Lung (tissue), 12 donors: ENCODE measurements around the gene ZMIZ2. TPM values are rescaled to one million over a fixed set of nuclear protein-coding genes. Genes with fewer than 3 reads are reported as not detected.
"Not testable (repeated sequence)": the region's sequence is repeated elsewhere in the genome, so short reads cannot be mapped to it uniquely, and the experiment has no call there.

Experiments used
- ATAC-seq: fragments of 200-7000 bp; cut with Tn5 transposase; one replicate; pipeline ENCODE4 v1.9.1; 2020; ENCODE audit warnings: moderate number of reproducible peaks; ENCODE audit not compliant: insufficient read depth, low FRiP score
- DNase-seq, 3 donors: peaks; one replicate each; pipeline ENCODE4 v3.0.0-alpha.2; 2013 to 2017
- H3K27ac ChIP-seq, 2 donors: one replicate each; pipeline ENCODE4 v1.5.1; 2013; ENCODE audit warnings: mild to moderate bottlenecking in 2 of 2, moderate library complexity in 2 of 2, control low read depth in 1 of 2, inconsistent platforms in 1 of 2, low read depth in 1 of 2, low read length in 1 of 2
- H3K27me3 ChIP-seq, 3 donors: one replicate each; pipeline ENCODE4 v1.5.1; 2013; ENCODE audit warnings: low read length in 2 of 3; ENCODE audit not compliant: control insufficient read depth in 3 of 3, insufficient read depth in 3 of 3
- H3K36me3 ChIP-seq, 4 donors: one replicate each; pipeline ENCODE4 v1.5.1; 2013; ENCODE audit warnings: low read length in 4 of 4, mild to moderate bottlenecking in 1 of 4, moderate library complexity in 1 of 4; ENCODE audit not compliant: control insufficient read depth in 4 of 4, insufficient read depth in 4 of 4
- H3K4me1 ChIP-seq, 5 donors: one replicate each; pipeline ENCODE4 v1.5.1; 2013; ENCODE audit warnings: low read length in 5 of 5, mild to moderate bottlenecking in 2 of 5, moderate library complexity in 1 of 5; ENCODE audit not compliant: control insufficient read depth in 5 of 5, insufficient read depth in 5 of 5
- H3K4me3 ChIP-seq: one replicate; pipeline ENCODE4 v1.5.1; 2013; ENCODE audit warnings: mild to moderate bottlenecking, control low read depth, moderate library complexity
- H3K9ac ChIP-seq, 2 donors: one replicate each; pipeline ENCODE4 v1.5.1; 2013; ENCODE audit warnings: low read length in 2 of 2, control low read depth in 1 of 2; ENCODE audit not compliant: insufficient read depth in 1 of 2
- H3K9me3 ChIP-seq, 4 donors: one replicate each; pipeline ENCODE4 v1.5.1; 2013; ENCODE audit warnings: low read length in 3 of 4, mild to moderate bottlenecking in 1 of 4, moderate library complexity in 1 of 4; ENCODE audit not compliant: control insufficient read depth in 4 of 4, insufficient read depth in 3 of 4
- WGBS, 2 donors: extraction: QIAGEN DNeasy Blood & Tissue Kit; methylation state at CpG; one replicate each; pipeline ENCODE4 v1.1.7; 2013; 5-methylcytosine and 5-hydroxymethylcytosine counted together
- polyA plus RNA-seq, 2 donors: library from polyadenylated mRNA; stranded (reverse); fragments of 200-250 nt; gene quantifications; one replicate each; pipeline ENCODE4 v1.2.1, GENCODE V29; 2013
- total RNA-seq, 2 donors: library from RNA; depleted of rRNA in 1 of 2; stranded (reverse); fragments of >200 nt in 1 of 2; gene quantifications; one replicate each; pipeline ENCODE4 v1.2.1, GENCODE V29; 2014 to 2021
- TF ChIP-seq, protein P1 (sequence below): IDR thresholded peaks from 2 replicates; pipeline ENCODE4 v1.5.1; 2012; ENCODE audit warnings: mild to moderate bottlenecking; ENCODE audit errors: control extremely low read depth, extremely low read depth
- donor health status: control.
- donor health status: control.
- donor health status: Bipolar disorder and iron deficiency.
- donor health status: healthy.
- donor health status: DM: yes; HTN: yes; CAD: no.

Gene ZMIZ2
- total and polyA plus RNA-seq, 4 donors, result 26.2 to 103 (median 53.7) TPM

GRCh38 chr7:44729949-44730590 is 18.6 kb upstream of the ZMIZ2 start:
- H3K9ac ChIP-seq, result no peak overlapping the region
- peaks cover 0 to 2% (median 0%) of the 10 kb centered on the region in 4 donors for H3K9me3 ChIP-seq
- no peak for ATAC-seq
- no peak for DNase-seq
- H3K27ac ChIP-seq, result no peak overlapping the region
- H3K4me1 ChIP-seq, result peaks cover 0 to 4% (median 0%) of the 10 kb centered on the region in 5 donors
- 77 to 82% methylated on average over 12 of the region's 12 CpGs for WGBS, 2 donors
- no peaks in the 10 kb centered on the region for H3K36me3 ChIP-seq
- TF ChIP-seq, protein P1, sequence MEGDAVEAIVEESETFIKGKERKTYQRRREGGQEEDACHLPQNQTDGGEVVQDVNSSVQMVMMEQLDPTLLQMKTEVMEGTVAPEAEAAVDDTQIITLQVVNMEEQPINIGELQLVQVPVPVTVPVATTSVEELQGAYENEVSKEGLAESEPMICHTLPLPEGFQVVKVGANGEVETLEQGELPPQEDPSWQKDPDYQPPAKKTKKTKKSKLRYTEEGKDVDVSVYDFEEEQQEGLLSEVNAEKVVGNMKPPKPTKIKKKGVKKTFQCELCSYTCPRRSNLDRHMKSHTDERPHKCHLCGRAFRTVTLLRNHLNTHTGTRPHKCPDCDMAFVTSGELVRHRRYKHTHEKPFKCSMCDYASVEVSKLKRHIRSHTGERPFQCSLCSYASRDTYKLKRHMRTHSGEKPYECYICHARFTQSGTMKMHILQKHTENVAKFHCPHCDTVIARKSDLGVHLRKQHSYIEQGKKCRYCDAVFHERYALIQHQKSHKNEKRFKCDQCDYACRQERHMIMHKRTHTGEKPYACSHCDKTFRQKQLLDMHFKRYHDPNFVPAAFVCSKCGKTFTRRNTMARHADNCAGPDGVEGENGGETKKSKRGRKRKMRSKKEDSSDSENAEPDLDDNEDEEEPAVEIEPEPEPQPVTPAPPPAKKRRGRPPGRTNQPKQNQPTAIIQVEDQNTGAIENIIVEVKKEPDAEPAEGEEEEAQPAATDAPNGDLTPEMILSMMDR, result no peak
- H3K4me3 ChIP-seq, result no peak overlapping the region
- H3K27me3 ChIP-seq, result no peaks in the 10 kb centered on the region

DNA sequence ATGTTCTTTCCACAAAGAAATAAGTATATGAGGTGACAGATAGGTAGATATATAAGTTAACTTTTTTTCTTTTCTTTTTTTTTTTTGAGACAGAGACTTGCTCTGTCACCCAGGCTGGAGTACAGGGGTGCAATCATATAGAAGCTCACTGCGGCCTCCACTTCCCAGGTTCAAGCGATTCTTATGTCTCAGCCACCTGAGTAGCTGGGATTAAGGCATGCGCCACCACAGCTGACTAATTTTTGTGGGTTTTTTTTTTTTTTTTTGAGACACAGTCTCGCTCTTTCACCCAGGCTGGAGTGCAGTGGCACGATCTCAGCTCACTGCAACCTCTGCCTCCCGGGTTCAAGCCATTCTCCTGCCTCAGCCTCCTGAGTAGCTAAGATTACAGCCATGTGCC is 15.7 kb upstream of the ZMIZ2 start:
- H3K9ac ChIP-seq, H3K4me1 ChIP-seq, ATAC-seq, H3K36me3 ChIP-seq, H3K27me3 ChIP-seq, DNase-seq, H3K27ac ChIP-seq, H3K4me3 ChIP-seq, H3K9me3 ChIP-seq: not testable (repeated sequence)
- WGBS, 2 donors, result 92 to 94% methylated on average over 6 of the region's 6 CpGs

- no peaks in the 10 kb centered on the region for H3K36me3 ChIP-seq
- no peak overlapping the region for H3K27ac ChIP-seq
- H3K27me3 ChIP-seq, result no peaks in the 10 kb centered on the region
- DNase-seq (no peak), ATAC-seq (no peak)
- H3K4me1 ChIP-seq, result no peaks in the 10 kb centered on the region
- H3K9ac ChIP-seq, result no peak overlapping the region
- H3K4me3 ChIP-seq, result no peak overlapping the region
- no peaks in the 10 kb centered on the region for H3K9me3 ChIP-seq
- TF ChIP-seq, protein P1, result no peak
- 74 to 85% methylated on average over 5 of the region's 5 CpGs for WGBS, 2 donors
These were observed 14.8 kb upstream of the ZMIZ2 start for GRCh38 chr7:44733708-44734481.

DNA sequence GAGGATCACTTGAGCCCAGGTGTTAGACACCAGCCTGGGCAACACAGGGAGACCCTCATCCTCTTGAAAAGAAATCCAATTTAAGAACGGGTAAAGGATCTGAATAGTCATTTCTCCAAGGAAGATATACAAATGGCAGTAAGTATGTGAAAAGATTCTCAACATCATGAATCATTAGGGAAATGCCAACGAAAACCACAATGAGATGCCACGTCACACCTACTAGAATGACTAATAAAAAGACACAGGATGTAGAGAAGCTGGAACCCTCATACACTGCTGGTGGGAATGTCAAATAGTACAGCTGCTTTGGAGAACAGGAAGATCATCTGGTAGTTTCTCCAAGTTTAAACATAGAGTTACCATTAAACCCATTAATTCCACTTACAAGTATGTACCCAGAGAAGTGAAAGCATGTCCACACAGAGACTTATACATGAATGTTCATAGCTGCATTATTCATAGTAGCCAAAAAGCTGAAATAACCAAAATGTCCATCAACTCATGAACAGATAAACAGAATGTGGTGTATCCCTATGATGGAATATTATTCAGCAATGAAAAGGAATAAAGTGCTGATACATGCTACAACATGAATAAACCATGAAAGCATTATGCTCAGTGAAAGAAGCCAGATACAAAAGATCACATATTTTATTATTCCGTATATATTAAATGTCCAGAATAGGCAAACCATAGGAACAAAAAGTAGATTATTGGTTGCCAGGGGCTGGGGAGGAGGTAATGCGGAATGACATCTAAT is 13.1 kb upstream of the ZMIZ2 start:
- TF ChIP-seq, protein P1, result no peak
- 64 to 66% methylated on average over 5 of the region's 5 CpGs for WGBS, 2 donors
- no peaks in the 10 kb centered on the region for H3K36me3 ChIP-seq
- no peaks in the 10 kb centered on the region for H3K27me3 ChIP-seq
- no peak overlapping the region for H3K9ac ChIP-seq
- H3K4me3 ChIP-seq, result no peak overlapping the region
- H3K9me3 ChIP-seq, result no peaks in the 10 kb centered on the region
- H3K27ac ChIP-seq, result no peak overlapping the region
- no peak for DNase-seq
- no peaks in the 10 kb centered on the region for H3K4me1 ChIP-seq
- ATAC-seq, result peak; percentile 19
